Measurements from ENCODE around the gene OR52H1.
"Not testable (repeated sequence)": the region's sequence is repeated elsewhere in the genome, so short reads cannot be mapped to it uniquely, and the experiment has no call there.

OR52H1 gene

GRCh38 chr11:5591613-5592012, 43.3 kb upstream of the OR52H1 start:
- DNase-seq (ENCODE audit: low spot score) (no peak), ATAC-seq (ENCODE audit: low read depth) (no peak)
- Histone ChIP-seq H3K27me3 (ENCODE audit: insufficient read depth, poor library complexity, severe bottlenecking) (no peaks in the 10 kb centered on the region), H3K4me3 (ENCODE audit: severe bottlenecking) (no peak overlapping the region), H3K4me1 (ENCODE audit: insufficient read depth, poor library complexity, severe bottlenecking) (peaks cover 3% of the 10 kb centered on the region), H3K36me3 (ENCODE audit: low read depth) (no peaks in the 10 kb centered on the region), H3K27ac (ENCODE audit: poor library complexity, severe bottlenecking) (no peak overlapping the region), H3K9me3 (ENCODE audit: severe bottlenecking) (peaks cover 2% of the 10 kb centered on the region)
- no peak for TF ChIP-seq CTCF (IDR thresholded peaks at IDR 0.05; ENCODE audit: poor library complexity, severe bottlenecking)

- not testable (repeated sequence) for H3K9me3 ChIP-seq (ENCODE audit: severe bottlenecking); ATAC-seq (ENCODE audit: low read depth); DNase-seq (ENCODE audit: low spot score); H3K4me1 ChIP-seq (ENCODE audit: insufficient read depth, poor library complexity, severe bottlenecking); H3K27ac ChIP-seq (ENCODE audit: poor library complexity, severe bottlenecking); H3K4me3 ChIP-seq (ENCODE audit: severe bottlenecking); H3K27me3 ChIP-seq (ENCODE audit: insufficient read depth, poor library complexity, severe bottlenecking); H3K36me3 ChIP-seq (ENCODE audit: low read depth)
These were observed 41.6 kb upstream of the OR52H1 start for GRCh38 chr11:5589906-5590305.

- H3K27ac ChIP-seq (ENCODE audit: poor library complexity, severe bottlenecking); ATAC-seq (ENCODE audit: low read depth); H3K36me3 ChIP-seq (ENCODE audit: low read depth); H3K9me3 ChIP-seq (ENCODE audit: severe bottlenecking); H3K4me3 ChIP-seq (ENCODE audit: severe bottlenecking); DNase-seq (ENCODE audit: low spot score); H3K4me1 ChIP-seq (ENCODE audit: insufficient read depth, poor library complexity, severe bottlenecking); H3K27me3 ChIP-seq (ENCODE audit: insufficient read depth, poor library complexity, severe bottlenecking): not testable (repeated sequence)
These were observed 36.1 kb upstream of the OR52H1 start for GRCh38 chr11:5584458-5584857.

GRCh38 chr11:5581014-5581413, 32.7 kb upstream of the OR52H1 start:
- H3K27me3 ChIP-seq (ENCODE audit: insufficient read depth, poor library complexity, severe bottlenecking), result no peaks in the 10 kb centered on the region
- no peaks in the 10 kb centered on the region for H3K36me3 ChIP-seq (ENCODE audit: low read depth)
- no peaks in the 10 kb centered on the region for H3K9me3 ChIP-seq (ENCODE audit: severe bottlenecking)
- no peak overlapping the region for H3K27ac ChIP-seq (ENCODE audit: poor library complexity, severe bottlenecking)
- DNase-seq (ENCODE audit: low spot score), result no peak
- no peak for TF ChIP-seq CTCF (IDR thresholded peaks at IDR 0.05; ENCODE audit: poor library complexity, severe bottlenecking)
- ATAC-seq (ENCODE audit: low read depth), result no peak
- H3K4me1 ChIP-seq (ENCODE audit: insufficient read depth, poor library complexity, severe bottlenecking), result no peaks in the 10 kb centered on the region
- no peak overlapping the region for H3K4me3 ChIP-seq (ENCODE audit: severe bottlenecking)

- Histone ChIP-seq H3K27ac (ENCODE audit: poor library complexity, severe bottlenecking) (no peak within 1 kb of the TSS), H3K4me3 (ENCODE audit: severe bottlenecking) (no peak within 1 kb of the TSS), H3K27me3 (ENCODE audit: insufficient read depth, poor library complexity, severe bottlenecking) (no peaks in the 10 kb centered on the region), H3K4me1 (ENCODE audit: insufficient read depth, poor library complexity, severe bottlenecking) (no peaks in the 10 kb centered on the region), H3K9me3 (ENCODE audit: severe bottlenecking) (no peaks in the 10 kb centered on the region), H3K36me3 (ENCODE audit: low read depth) (no peaks in the 10 kb centered on the region)
- no peak for TF ChIP-seq CTCF (IDR thresholded peaks at IDR 0.05; ENCODE audit: poor library complexity, severe bottlenecking)
- no peak for DNase-seq (ENCODE audit: low spot score)
- no peak for ATAC-seq (ENCODE audit: low read depth)
These were observed 32.2 kb upstream of the OR52H1 start, which contains the start of gene OR52B6 for GRCh38 chr11:5580577-5580976. TSS of gene OR52B6 (plus strand) at chr11:5580877. CDS start at chr11:5580877, 0 bp downstream.

GRCh38 chr11:5577101-5577500, 28.8 kb upstream of the OR52H1 start:
- no peak for ATAC-seq (ENCODE audit: low read depth)
- Histone ChIP-seq H3K36me3 (ENCODE audit: low read depth) (no peaks in the 10 kb centered on the region), H3K9me3 (ENCODE audit: severe bottlenecking) (no peaks in the 10 kb centered on the region), H3K4me3 (ENCODE audit: severe bottlenecking) (no peak overlapping the region), H3K4me1 (ENCODE audit: insufficient read depth, poor library complexity, severe bottlenecking) (no peaks in the 10 kb centered on the region), H3K27ac (ENCODE audit: poor library complexity, severe bottlenecking) (no peak overlapping the region), H3K27me3 (ENCODE audit: insufficient read depth, poor library complexity, severe bottlenecking) (no peaks in the 10 kb centered on the region)
- no peak for DNase-seq (ENCODE audit: low spot score)
- no peak for TF ChIP-seq CTCF (IDR thresholded peaks at IDR 0.05; ENCODE audit: poor library complexity, severe bottlenecking)
